ENCODE data around the gene RTP2. TPM values are rescaled to one million over a fixed set of nuclear protein-coding genes. Genes with fewer than 3 reads are reported as not detected.

Gene RTP2
- total and polyA plus RNA-seq, 2 donors, result 0.02 TPM; not detected in 1

- no peak overlapping the region for H3K4me3 ChIP-seq (ENCODE audit: low read length in 2 of 2)
- H3K9me3 ChIP-seq (ENCODE audit: control insufficient read depth in 2 of 2, insufficient read depth in 1 of 2, low read length in 1 of 2), result no peaks in the 10 kb centered on the region
- DNase-seq (ENCODE audit: low read depth in 6 of 9, low spot score in 9 of 9), result no peak
- no peaks in the 10 kb centered on the region for H3K27me3 ChIP-seq (ENCODE audit: control insufficient read depth in 2 of 2, insufficient read depth in 1 of 2, low read length in 1 of 2)
- no peaks in the 10 kb centered on the region for H3K36me3 ChIP-seq (ENCODE audit: control insufficient read depth in 2 of 2, insufficient read depth in 2 of 2, low read length in 1 of 2)
- H3K4me1 ChIP-seq (ENCODE audit: control insufficient read depth in 2 of 2, insufficient read depth in 2 of 2, low read length in 2 of 2), result no peaks in the 10 kb centered on the region
- H3K27ac ChIP-seq (ENCODE audit: low read depth in 1 of 2, low read length in 1 of 2), result no peak overlapping the region
Measured at GRCh38 chr3:187705164-187705563, 2.8 kb upstream of the RTP2 start.

DNA sequence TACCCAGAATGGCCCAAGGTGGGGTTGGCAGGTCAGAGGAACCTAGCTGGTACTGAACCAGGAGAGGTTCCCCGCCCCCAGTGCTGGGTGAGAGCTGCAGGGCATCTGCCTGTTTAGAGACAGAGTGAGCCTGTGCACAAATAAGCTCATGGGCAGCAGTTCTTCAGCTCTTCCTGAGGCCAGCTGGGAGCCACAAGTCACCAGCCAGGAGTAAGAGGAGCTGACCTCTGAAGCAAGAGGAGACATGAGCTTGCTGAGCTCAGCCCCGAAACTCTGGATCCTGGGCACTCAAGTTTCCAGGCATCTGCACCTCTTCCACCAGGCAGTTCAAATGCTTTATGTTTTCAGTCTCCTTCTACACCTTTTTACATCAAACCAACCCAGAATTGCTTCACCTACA is 2.1 kb downstream of the RTP2 start:
- 96% methylated on average over 2 of the region's 2 CpGs for WGBS
- H3K4me1 ChIP-seq (ENCODE audit: control insufficient read depth in 2 of 2, insufficient read depth in 2 of 2, low read length in 2 of 2), result no peaks in the 10 kb centered on the region
- no peak for DNase-seq (ENCODE audit: low read depth in 6 of 9, low spot score in 9 of 9)
- H3K27me3 ChIP-seq (ENCODE audit: control insufficient read depth in 2 of 2, insufficient read depth in 1 of 2, low read length in 1 of 2), result peaks cover 0 to 2% of the 10 kb centered on the region in 2 donors
- H3K4me3 ChIP-seq (ENCODE audit: low read length in 2 of 2), result no peak overlapping the region
- no peaks in the 10 kb centered on the region for H3K36me3 ChIP-seq (ENCODE audit: control insufficient read depth in 2 of 2, insufficient read depth in 2 of 2, low read length in 1 of 2)
- no peak overlapping the region for H3K27ac ChIP-seq (ENCODE audit: low read depth in 1 of 2, low read length in 1 of 2)
- no peaks in the 10 kb centered on the region for H3K9me3 ChIP-seq (ENCODE audit: control insufficient read depth in 2 of 2, insufficient read depth in 1 of 2, low read length in 1 of 2)

GRCh38 chr3:187698499-187699399 is 3.6 kb downstream of the RTP2 start:
- no peak for DNase-seq (ENCODE audit: low read depth in 6 of 9, low spot score in 9 of 9)

GRCh38 chr3:187696021-187696420 is 6.3 kb downstream of the RTP2 start:
- H3K4me3 ChIP-seq (ENCODE audit: low read length in 2 of 2), result no peak overlapping the region
- DNase-seq (ENCODE audit: low read depth in 6 of 9, low spot score in 9 of 9), result no peak
- no peaks in the 10 kb centered on the region for H3K36me3 ChIP-seq (ENCODE audit: control insufficient read depth in 2 of 2, insufficient read depth in 2 of 2, low read length in 1 of 2)
- H3K4me1 ChIP-seq (ENCODE audit: control insufficient read depth in 2 of 2, insufficient read depth in 2 of 2, low read length in 2 of 2), result no peaks in the 10 kb centered on the region
- peaks cover 0 to 2% of the 10 kb centered on the region in 2 donors for H3K27me3 ChIP-seq (ENCODE audit: control insufficient read depth in 2 of 2, insufficient read depth in 1 of 2, low read length in 1 of 2)
- no peak overlapping the region for H3K27ac ChIP-seq (ENCODE audit: low read depth in 1 of 2, low read length in 1 of 2)
- 49% methylated on average over 4 of the region's 4 CpGs for WGBS
- no peaks in the 10 kb centered on the region for H3K9me3 ChIP-seq (ENCODE audit: control insufficient read depth in 2 of 2, insufficient read depth in 1 of 2, low read length in 1 of 2)

More at GRCh38 chr3:187698499-187699399, 3.6 kb downstream of the RTP2 start:
- H3K27ac ChIP-seq (ENCODE audit: low read depth in 1 of 2, low read length in 1 of 2), result no peak overlapping the region
- no peaks in the 10 kb centered on the region for H3K36me3 ChIP-seq (ENCODE audit: control insufficient read depth in 2 of 2, insufficient read depth in 2 of 2, low read length in 1 of 2)
- H3K9me3 ChIP-seq (ENCODE audit: control insufficient read depth in 2 of 2, insufficient read depth in 1 of 2, low read length in 1 of 2), result no peaks in the 10 kb centered on the region
- WGBS, result 97% methylated on average over 42 of the region's 42 CpGs
- H3K4me1 ChIP-seq (ENCODE audit: control insufficient read depth in 2 of 2, insufficient read depth in 2 of 2, low read length in 2 of 2), result no peaks in the 10 kb centered on the region
- peaks cover 0 to 2% of the 10 kb centered on the region in 2 donors for H3K27me3 ChIP-seq (ENCODE audit: control insufficient read depth in 2 of 2, insufficient read depth in 1 of 2, low read length in 1 of 2)
- H3K4me3 ChIP-seq (ENCODE audit: low read length in 2 of 2), result no peak overlapping the region

DNA sequence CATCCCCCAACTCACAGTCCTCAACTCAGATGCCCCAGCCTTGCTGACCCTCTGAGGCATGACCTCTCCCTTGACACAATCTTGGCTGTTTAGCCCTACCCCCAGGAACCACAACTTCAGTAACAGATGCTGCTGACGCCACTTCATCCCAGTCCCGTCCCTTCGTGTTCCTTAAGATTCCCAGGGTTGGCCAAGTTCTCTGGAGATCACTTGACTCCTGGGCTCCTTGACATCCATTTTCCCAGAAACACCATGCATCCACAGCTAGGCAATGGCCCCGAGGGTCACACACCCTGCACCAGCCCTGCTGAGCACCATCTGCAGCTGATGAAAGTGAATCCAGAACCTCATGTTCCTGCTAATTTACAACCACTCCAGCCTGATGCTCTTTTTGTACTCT is 6.9 kb downstream of the RTP2 start:
- H3K9me3 ChIP-seq (ENCODE audit: control insufficient read depth in 2 of 2, insufficient read depth in 1 of 2, low read length in 1 of 2), result no peaks in the 10 kb centered on the region
- WGBS, result 93% methylated on average over 4 of the region's 4 CpGs
- no peak overlapping the region for H3K4me3 ChIP-seq (ENCODE audit: low read length in 2 of 2)
- no peak for DNase-seq (ENCODE audit: low read depth in 6 of 9, low spot score in 9 of 9)
- H3K4me1 ChIP-seq (ENCODE audit: control insufficient read depth in 2 of 2, insufficient read depth in 2 of 2, low read length in 2 of 2), result no peaks in the 10 kb centered on the region
- no peaks in the 10 kb centered on the region for H3K36me3 ChIP-seq (ENCODE audit: control insufficient read depth in 2 of 2, insufficient read depth in 2 of 2, low read length in 1 of 2)
- peaks cover 0 to 2% of the 10 kb centered on the region in 2 donors for H3K27me3 ChIP-seq (ENCODE audit: control insufficient read depth in 2 of 2, insufficient read depth in 1 of 2, low read length in 1 of 2)
- no peak overlapping the region for H3K27ac ChIP-seq (ENCODE audit: low read depth in 1 of 2, low read length in 1 of 2)

DNA sequence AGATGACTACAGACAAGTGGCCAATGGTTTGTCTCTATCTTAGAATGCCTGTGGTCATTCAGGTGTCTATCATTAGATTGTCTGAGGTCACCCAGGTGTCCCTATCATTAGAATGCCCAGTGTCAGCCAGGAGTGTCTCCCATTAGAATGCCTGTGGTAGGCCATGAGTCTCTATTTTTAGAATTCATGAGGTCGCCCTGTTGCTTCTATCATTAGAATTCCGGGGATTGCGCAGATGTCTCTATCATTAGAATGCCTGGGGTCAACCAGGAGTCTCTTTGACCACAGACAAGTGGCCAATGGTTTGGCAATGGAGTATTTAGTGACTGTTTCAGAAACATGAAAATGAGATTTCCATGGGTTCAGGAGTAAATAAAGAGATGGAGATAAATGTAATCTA is 7.6 kb downstream of the RTP2 start:
- no peaks in the 10 kb centered on the region for H3K36me3 ChIP-seq (ENCODE audit: control insufficient read depth in 2 of 2, insufficient read depth in 2 of 2, low read length in 1 of 2)
- H3K27ac ChIP-seq (ENCODE audit: low read depth in 1 of 2, low read length in 1 of 2), result no peak overlapping the region
- no peaks in the 10 kb centered on the region for H3K4me1 ChIP-seq (ENCODE audit: control insufficient read depth in 2 of 2, insufficient read depth in 2 of 2, low read length in 2 of 2)
- no peaks in the 10 kb centered on the region for H3K9me3 ChIP-seq (ENCODE audit: control insufficient read depth in 2 of 2, insufficient read depth in 1 of 2, low read length in 1 of 2)
- no peak for DNase-seq (ENCODE audit: low read depth in 6 of 9, low spot score in 9 of 9)
- WGBS, result 82% methylated on average over 3 of the region's 3 CpGs
- H3K4me3 ChIP-seq (ENCODE audit: low read length in 2 of 2), result no peak overlapping the region
- peaks cover 0 to 6% of the 10 kb centered on the region in 2 donors for H3K27me3 ChIP-seq (ENCODE audit: control insufficient read depth in 2 of 2, insufficient read depth in 1 of 2, low read length in 1 of 2)

DNA sequence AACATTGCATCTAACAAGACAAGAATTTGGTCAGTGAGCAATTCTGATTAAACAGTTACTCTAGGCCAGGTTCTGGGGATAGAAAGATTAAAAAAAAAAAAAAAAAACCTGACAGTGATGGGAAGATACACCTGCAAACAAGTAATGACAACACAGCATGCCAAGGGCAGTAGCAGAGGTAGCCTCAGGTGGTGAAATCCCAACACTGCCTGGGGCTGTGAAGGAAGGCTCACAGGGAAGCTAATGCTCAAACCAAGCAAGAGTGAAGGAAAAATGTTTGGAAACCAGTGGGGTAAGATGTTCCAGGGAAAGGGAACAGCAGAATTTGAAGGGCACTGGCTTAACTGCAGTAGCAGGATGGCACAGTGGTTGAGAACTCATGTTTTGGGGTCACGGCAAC is 8.9 kb downstream of the RTP2 start:
- 96% methylated on average over 1 of the region's 1 CpG for WGBS
- Histone ChIP-seq H3K36me3 (ENCODE audit: control insufficient read depth in 2 of 2, insufficient read depth in 2 of 2, low read length in 1 of 2) (no peaks in the 10 kb centered on the region), H3K4me1 (ENCODE audit: control insufficient read depth in 2 of 2, insufficient read depth in 2 of 2, low read length in 2 of 2) (no peaks in the 10 kb centered on the region), H3K4me3 (ENCODE audit: low read length in 2 of 2) (no peak overlapping the region), H3K27me3 (ENCODE audit: control insufficient read depth in 2 of 2, insufficient read depth in 1 of 2, low read length in 1 of 2) (peaks cover 0 to 6% of the 10 kb centered on the region in 2 donors), H3K9me3 (ENCODE audit: control insufficient read depth in 2 of 2, insufficient read depth in 1 of 2, low read length in 1 of 2) (no peaks in the 10 kb centered on the region), H3K27ac (ENCODE audit: low read depth in 1 of 2, low read length in 1 of 2) (no peak overlapping the region)
- DNase-seq (ENCODE audit: low read depth in 6 of 9, low spot score in 9 of 9), result no peak

- H3K36me3 ChIP-seq (ENCODE audit: control insufficient read depth in 2 of 2, insufficient read depth in 2 of 2, low read length in 1 of 2), result no peaks in the 10 kb centered on the region
- no peak for DNase-seq (ENCODE audit: low read depth in 6 of 9, low spot score in 9 of 9)
- H3K4me1 ChIP-seq (ENCODE audit: control insufficient read depth in 2 of 2, insufficient read depth in 2 of 2, low read length in 2 of 2), result no peaks in the 10 kb centered on the region
- 82% methylated on average over 4 of the region's 4 CpGs for WGBS
- H3K9me3 ChIP-seq (ENCODE audit: control insufficient read depth in 2 of 2, insufficient read depth in 1 of 2, low read length in 1 of 2), result no peaks in the 10 kb centered on the region
- H3K27me3 ChIP-seq (ENCODE audit: control insufficient read depth in 2 of 2, insufficient read depth in 1 of 2, low read length in 1 of 2), result peaks cover 0 to 4% of the 10 kb centered on the region in 2 donors
- no peak overlapping the region for H3K4me3 ChIP-seq (ENCODE audit: low read length in 2 of 2)
- no peak overlapping the region for H3K27ac ChIP-seq (ENCODE audit: low read depth in 1 of 2, low read length in 1 of 2)
Measured at GRCh38 chr3:187689984-187690383, 12.4 kb downstream of the RTP2 start.

DNA sequence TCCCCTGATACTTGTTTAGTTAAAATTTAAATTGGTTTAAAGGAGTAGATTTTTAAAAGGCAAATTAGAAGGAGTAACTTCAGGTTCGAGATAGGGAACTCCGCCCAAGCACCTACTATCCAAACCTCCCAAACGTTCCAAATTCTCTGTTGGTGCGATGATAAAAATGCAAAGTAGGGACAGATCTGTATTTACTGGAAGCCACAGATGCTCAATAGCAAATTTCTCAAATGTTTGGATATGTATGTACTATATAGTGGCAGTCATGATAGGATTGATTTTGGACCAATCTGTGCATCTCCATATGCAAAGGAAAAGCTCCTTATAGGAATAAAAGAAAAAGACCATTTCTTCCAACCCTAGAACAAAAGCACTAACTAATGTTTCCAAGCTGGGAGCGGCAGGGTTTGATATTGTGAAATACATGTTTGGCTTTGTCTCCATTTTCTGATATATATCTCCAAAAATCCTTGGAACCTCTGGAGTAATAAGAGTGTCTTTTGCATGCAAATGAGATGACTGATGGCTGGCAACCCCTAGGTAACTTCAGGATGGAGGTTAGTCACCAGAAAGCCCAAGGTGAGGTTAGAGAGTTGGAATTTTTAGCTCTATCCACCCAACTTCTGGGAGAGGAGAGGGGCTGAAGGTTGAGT is 15.6 kb downstream of the RTP2 start:
- H3K27ac ChIP-seq (ENCODE audit: low read depth in 1 of 2, low read length in 1 of 2), result no peak overlapping the region
- 95% methylated on average over 5 of the region's 5 CpGs for WGBS
- DNase-seq (ENCODE audit: low read depth in 6 of 9, low spot score in 9 of 9), result no peak
- peaks cover 0 to 4% of the 10 kb centered on the region in 2 donors for H3K27me3 ChIP-seq (ENCODE audit: control insufficient read depth in 2 of 2, insufficient read depth in 1 of 2, low read length in 1 of 2)
- H3K36me3 ChIP-seq (ENCODE audit: control insufficient read depth in 2 of 2, insufficient read depth in 2 of 2, low read length in 1 of 2), result no peaks in the 10 kb centered on the region
- no peaks in the 10 kb centered on the region for H3K4me1 ChIP-seq (ENCODE audit: control insufficient read depth in 2 of 2, insufficient read depth in 2 of 2, low read length in 2 of 2)
- H3K9me3 ChIP-seq (ENCODE audit: control insufficient read depth in 2 of 2, insufficient read depth in 1 of 2, low read length in 1 of 2), result no peaks in the 10 kb centered on the region
- no peak overlapping the region for H3K4me3 ChIP-seq (ENCODE audit: low read length in 2 of 2)

Measured in thymus (tissue), 11 donors.